Stimulated activated CD8-positive, alpha-beta memory T cell treated with anti-CD3 and anti-CD28 coated beads, Interleukin-12 subunit alpha, Interleukin-12 subunit beta, amount 100 ng/mL, for 24 hours (primary cell): ENCODE measurements around the gene GSX1.
"Not testable (repeated sequence)": the region's sequence is repeated elsewhere in the genome, so short reads cannot be mapped to it uniquely, and the experiment has no call there.

Experiments used
- DNase-seq: peaks from one replicate; pipeline ENCODE4 v3.0.0-alpha.2; 2020; ENCODE audit errors: extremely low read depth

The GSX1 gene

DNA sequence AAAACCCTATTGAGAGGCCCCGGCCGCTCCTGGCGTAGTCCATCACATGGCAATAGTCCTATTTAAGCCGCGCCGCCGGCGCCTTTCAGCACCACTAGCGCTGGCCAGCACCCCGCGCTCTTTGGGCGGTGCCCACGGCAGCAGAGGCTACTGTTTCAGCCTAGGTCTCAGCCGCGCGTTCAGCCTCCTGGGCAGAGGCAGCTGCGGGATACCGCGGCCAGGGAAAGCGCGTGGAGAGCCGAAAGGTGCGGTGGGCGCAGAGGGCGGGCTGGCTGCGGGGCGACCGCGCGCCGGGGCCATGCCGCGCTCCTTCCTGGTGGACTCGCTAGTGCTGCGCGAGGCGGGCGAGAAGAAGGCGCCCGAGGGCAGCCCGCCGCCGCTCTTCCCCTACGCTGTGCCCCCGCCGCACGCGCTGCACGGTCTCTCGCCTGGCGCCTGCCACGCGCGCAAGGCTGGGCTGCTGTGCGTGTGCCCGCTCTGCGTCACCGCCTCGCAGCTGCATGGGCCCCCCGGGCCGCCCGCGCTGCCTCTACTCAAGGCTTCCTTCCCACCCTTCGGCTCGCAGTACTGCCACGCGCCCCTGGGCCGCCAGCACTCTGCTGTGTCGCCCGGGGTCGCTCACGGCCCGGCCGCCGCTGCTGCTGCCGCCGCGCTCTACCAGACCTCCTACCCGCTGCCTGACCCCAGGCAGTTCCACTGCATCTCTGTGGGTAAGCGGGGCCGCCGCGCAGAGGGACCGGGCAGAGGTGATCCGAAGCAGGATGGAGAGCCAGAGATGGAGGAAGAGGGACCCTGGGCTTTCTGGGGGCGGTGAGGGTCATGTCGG, at the start of gene GSX1:
GSX1 (plus strand) TSS at position 91 of the 826 bp plus-strand sequence; CDS start at position 299, 208 bp downstream.
- DNase-seq: peak; percentile 11

DNA sequence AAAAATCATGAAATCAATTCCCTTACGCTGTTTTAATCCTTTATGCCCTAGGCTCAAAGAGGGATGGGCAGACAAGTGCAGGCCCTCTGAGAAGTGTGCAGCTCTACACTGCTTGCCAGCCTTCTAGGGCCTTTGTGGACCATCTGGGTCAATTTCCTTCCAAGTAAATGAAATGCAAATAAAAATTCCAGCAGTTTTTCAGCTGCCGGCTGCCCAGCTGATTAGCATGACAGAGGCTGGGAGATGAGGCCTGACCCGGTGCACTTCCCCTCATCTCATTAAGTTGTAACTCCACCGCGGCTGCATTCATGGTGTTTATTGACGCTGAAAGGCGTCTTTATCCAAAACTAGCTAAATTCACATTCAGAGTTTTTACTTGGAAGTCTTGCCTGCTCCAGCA, 47.5 kb upstream of the GSX1 start:
- DNase-seq: no peak

DNA sequence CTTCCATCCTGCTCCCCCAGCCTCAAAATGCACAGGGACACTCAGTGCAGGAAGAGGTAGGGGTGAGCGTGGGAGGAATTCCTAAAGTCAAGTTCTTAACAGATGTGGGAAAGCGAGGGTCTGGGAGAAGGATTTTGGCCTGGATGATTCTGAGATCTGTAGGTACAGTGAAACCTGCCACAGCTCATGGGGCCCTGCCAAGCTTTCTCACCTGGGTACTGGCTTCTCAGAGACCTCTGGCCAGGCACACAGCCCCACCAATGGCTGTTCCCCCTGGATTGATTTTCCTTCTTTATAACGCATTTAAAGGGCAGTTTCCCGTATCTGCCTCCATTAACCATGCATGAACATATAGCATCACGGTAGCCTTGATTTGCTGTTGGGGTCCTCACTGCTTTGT, 47.0 kb upstream of the GSX1 start:
- no peak for DNase-seq

DNA sequence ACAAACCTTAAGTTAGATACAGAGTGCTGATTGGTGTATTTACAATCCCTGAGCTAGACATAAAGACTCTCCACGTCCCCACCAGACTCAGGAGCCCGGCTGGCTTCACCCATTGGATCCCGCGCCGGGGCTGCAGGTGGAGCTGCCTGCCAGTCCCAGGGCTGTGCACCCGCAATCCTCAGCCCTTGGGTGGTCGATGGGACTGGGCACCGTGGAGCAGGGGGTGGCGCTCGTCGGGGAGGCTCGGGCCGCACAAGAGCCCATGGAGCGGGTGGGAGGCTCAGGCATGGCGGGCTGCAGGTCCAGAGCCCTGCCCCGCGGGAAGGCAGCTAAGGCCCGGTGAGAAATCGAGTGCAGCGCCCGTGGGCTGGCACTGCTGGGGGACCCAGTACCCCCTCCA, 44.1 kb upstream of the GSX1 start:
- not testable (repeated sequence) for DNase-seq

DNA sequence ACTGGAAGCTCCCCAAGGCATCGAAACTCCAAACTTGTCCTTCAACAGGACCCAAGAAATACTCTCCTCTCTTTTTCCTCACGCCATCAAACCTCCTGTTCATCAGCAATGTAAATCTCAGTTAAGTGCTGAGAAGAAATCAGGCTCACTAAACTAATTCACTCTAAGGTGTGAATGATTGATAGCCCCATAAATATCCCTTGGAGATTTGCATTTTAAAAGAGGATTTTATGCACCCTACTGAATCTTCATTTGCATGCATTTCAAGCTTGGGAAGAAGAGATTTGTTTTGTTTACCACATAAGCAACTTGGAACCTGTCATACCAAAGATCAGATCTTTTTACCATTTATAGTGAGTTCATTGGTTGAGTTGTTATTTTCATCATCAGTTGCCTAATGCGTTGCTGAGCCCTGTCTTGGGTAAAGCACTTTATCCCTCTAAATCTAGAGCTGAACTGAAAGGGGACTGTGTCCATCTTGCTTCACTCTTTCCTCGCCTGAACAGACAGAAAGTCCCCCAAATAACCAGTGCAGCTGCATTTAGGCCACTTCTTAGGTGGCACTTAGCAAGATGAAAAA, 40.2 kb upstream of the GSX1 start:
- DNase-seq: no peak

DNA sequence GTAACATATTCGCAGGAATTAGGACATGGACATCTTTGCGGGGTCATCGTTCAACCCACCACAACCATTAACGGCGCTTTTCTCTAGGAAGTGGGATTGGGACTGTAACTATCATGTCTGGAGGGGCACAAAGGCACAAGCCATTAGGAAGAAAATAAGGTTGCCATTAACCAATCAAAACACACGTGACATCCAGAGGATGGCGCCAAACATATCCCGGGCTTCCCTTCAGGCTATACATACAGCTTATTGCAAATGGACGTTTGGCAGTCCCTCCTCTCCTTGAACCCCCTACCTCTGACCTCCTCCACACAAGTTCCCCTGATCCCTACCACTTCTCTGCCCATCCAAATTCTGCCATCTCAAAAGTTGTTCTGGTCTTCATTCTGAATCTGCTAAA, 26.6 kb upstream of the GSX1 start:
- no peak for DNase-seq

DNA sequence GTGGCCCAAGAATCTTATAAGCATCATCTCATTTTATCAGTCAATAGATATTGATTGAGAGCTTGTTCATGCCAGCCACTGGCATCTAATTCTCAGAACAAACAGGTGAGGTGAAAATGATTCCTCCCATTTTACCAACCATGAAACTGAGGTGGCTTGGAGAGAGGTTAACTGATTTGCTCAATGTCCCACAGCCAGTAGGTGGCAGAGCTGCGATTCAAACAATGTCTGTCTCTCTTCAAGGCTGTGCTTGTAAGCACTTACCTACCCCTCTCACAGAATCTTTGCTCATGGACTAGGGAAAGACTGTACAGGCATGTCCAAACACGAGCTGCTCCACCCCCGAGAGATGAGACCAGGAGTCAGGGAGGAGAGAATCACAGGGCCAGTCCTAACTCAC, 21.5 kb upstream of the GSX1 start:
- DNase-seq: no peak

DNA sequence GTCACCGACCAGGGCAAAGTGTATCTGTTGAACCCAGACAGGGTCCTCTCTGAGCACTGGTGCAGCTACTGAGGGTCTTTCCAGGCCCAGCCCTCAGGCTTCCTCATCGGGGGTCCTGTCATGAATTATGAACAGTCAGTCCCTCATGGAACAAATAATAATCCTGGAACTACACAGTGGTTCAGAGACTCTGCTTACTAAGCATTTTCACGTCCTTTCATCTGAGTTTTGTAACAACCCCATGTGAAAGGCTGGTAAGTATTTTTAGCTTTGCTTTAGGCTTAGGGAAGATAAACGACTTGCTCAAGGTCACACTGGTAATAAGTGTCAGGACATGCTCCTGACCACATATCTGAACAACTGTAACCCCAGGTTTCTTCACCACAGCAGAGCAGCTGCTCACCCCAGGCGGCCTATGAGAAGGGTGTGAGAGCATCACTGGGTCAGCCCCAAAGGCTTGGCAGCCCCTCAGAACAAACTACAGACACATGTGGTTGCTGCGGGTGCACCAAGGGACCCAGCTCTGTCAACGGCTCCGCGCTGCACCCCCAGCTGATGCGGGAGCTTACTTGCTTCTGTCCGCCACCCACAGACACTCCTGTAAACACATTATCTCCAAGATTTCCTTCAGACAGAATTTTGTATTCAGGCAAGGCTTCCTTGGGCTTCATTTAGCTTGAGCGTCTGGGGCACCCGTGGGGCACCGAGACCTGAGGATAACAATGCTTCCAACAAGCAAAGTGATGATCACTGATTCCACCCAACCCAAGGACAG, 19.4 kb upstream of the GSX1 start:
- DNase-seq: no peak

DNA sequence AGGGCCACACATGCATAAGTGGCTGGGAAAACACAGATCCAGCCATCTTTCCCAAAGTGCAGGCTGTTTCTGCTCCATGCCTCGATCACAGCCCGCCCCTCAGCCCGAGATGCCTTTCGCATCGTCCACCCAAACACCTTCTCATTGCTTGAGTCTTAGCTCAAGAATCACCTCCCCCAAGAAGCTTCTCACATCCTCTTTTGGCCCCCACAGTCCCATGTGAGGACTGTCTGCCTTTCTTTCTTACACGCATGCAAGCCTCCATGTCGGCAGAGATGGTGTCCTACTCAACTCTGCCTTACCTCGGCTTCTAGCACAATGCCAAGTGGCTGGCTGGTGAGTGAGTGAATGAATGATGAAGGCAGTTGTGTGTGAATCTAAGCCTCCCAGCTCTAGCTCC, 18.1 kb upstream of the GSX1 start:
- no peak for DNase-seq

DNA sequence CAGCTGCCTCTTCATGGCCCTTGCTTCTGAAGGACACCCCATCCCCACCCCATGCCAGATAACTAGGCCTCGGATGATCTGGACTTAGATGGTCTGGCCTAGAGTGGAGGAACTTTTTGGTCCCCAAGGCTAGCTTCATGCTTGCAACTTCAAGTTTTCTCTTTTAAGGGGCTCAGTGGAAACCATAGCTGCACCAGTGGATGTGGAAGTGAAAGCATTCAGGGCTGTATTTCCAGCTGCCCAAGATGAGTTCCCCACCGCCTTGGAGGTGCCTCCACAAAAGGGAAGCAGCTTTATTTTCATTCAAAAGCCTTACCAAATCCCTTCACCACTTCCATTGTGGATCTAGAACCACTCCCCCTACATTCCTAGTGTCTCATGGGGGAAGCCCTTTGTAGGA, 17.6 kb upstream of the GSX1 start:
- DNase-seq: no peak

DNA sequence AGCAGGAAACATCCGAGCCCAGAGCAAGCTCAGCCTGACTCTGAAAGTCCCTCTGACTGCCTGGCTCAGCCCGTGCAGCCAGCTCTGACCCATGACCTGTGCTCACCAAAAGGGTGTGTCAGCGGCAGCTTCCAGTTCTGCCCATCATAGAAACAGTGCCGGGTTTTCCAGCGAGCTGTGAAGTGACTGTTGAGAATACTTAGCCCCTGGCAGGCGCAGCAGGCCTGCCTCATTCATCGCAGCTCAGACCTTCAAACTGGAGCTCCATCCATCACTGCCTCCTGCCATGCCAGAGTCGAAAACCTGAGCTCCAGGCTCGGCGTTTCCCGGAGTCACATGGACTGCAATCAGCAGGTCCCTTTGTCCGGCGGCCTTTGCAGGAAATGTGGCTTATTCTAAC, 16.3 kb upstream of the GSX1 start:
- no peak for DNase-seq

DNA sequence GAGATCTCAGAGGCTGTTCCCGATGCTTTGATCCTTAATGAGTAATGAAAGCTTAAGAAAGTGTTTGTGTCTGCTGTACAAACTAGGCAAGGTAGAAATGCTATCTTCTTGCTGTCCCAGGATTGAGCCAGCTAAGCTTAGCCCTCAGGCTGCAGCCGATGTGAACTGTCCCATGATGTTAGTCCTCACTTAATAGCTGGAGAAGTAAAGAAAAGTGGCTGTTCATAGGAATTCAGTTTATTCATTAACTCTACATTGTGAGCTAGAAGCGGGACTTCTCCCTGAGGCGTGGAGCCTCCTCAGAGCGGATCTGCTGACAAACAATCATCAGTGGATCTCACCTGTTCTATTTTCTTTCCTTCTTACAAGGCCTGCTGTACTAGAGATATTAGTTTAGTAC, 10.1 kb upstream of the GSX1 start:
- no peak for DNase-seq

DNA sequence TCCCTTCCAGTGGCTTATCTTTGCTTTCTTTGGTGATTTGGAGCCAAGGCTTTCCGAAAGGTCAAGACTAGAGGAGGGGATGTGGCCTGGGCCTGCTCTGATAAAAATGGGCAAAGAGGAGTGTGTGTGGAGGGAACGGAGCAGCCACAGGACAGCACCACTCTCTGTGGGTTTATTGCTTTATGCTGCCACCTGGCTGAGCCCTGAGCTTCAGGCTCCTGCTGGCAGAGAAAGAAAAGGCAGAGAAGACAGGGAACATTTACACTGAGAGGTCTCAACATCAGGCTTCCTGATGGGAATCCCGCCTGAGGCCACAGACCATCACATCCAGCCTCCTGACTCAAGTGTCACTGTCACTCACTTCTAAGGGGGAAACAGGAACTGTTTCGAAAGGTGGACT, 9.2 kb upstream of the GSX1 start:
- no peak for DNase-seq

DNA sequence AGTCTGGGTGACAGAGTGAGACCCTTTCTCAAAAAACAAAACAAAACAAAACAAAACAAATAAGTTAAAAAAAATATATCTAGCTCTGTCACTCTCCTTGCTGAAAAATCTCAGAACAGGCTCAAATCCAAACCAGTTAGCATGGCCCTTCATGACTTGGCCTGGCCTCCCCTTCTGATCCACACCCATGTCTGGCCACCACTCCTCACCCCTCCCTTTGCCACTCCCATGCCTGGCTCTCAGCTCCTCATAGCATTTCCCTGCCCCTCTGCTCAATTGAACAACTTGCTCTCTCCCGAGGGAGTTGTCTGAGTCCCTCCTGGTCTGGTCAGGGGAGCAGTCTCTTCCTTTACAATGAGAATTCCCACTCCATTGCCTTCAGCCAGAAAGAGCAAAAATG, 4.0 kb upstream of the GSX1 start:
- no peak for DNase-seq

DNA sequence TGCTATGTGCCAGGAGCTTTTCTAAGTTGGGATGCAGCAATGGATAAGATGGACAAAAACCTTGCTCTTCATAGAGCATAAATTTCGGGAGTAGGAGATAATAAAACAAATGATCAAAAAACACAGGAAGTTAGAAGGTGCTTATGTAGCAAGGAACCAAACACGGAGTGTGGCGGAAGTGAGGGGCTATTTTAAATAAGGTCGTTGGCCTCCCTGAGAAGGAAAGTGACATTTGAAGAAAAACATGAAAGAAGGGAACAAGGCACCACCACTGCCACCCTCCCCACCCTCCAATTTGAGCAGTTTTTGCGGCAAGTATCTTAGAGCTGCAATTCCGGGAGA, 3.2 kb upstream of the GSX1 start:
- no peak for DNase-seq

DNA sequence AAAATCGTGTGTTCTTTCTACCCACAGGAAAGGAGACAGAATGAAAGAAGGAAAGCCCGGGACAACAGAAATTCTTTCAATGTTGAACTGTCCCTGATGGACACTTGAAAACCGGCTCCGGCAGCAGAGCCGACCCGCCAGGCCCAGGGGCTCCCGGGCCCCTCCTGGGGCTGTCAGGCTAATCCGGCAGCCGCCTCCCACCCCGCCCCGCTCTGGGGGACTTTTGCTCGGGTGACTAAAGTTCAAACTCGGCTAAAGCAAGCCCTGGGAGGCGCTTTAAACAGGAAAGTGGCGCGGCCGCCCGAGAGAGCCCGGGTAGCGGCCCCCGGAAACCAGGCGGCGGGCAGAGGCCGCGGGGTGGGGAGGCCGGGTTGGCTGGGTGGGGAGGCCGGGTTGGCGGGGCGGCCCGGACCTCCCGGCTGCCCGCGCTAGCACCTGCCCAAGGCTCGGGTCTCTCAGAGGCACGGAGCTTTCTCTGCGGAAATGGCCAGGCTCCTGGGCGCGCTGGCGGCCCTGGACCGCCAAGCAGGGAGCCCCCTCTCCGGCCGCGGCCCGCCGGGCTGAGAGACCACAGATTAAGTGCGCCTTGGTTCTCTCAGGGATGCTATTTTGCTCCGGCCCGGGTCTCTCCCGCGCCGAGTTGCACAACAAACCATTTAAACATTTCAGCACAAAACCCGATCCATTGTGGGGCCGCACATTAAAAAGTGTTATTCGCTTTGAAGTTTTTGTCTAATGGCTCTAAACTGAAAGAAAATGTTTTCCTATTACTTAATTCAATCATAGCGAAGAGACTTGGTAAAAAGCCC, 2.6 kb upstream of the GSX1 start:
- no peak for DNase-seq

DNA sequence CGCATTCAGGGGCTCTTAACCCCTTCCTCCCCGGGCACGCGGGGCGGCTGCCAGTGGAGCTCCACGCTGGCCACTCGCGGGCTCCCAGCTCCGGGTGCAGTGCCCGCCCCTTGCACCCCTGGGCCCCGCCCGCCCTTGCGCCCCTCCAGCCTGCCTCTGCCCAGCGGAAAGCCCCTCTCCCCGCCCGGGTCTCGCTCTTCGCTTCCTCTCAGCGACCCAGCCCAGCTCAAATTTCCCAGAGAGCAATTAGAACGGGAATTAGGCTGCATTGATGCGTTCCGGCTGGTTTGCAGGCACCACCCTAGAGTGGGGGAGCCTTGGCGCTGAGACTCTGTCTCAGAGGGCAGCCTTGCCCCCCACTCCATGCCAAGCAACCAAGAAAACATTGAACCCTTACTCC, 1.8 kb upstream of the GSX1 start:
- no peak for DNase-seq

DNA sequence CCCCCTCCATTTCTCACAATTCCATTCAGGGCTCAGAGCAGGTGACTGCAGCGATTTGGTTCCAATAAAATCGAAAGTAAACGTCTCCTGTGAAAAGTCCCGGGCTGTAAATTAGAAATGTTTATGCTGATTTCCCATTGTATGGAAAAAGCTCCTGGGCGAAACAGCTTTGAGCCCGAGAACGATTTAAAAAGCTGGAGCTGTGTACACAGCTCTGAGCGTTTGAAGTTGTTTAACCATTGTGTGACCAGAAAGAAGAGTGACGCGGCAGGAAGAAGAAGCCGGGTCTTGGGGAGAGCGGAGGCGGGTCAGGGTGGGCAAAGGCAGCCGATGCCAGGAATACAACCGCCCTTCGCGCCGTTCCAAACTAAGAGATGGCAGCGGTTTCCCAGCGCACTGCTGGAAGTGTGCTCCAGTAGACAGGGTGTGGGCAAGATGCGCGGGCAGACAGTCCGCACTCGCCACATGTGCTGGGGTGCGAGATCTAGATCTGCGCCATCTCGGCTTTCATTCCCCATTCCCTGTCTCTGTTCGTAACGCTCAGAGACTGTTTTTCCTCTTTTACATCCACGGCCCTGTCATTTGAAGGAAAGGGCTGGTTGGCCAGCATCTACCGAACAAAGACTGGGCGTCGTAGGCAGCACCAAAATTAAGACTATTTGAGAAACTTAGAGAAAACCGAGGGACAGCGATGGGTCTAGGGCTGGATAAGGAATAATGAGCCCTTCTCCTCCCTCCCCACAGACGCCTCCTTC, 960 bp upstream of the GSX1 start:
- no peak for DNase-seq

DNA sequence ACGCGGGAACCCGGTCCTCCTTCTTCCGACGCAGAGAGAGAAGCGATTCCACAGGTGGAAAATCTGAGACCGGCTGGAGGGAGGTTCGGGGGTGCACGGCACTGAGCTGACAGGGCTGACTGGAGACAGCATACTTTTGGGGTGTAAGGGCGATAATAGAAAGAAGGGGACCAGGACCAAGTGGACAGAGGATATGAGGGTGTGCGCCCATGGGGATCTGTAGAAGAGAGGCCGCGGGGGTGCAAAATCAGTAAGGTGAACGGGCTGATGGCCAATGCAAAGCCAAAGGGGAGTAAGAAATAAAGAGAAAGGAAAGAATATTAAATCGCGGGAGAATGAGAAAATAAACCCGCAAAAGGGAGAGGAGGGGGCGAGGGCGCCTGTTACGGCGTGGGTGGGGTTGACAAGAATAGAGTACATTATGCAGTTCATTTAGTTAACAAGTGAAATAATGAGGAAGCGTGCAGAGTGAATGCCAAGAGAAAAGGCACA, 336 bp upstream of the GSX1 start:
- DNase-seq: no peak

DNA sequence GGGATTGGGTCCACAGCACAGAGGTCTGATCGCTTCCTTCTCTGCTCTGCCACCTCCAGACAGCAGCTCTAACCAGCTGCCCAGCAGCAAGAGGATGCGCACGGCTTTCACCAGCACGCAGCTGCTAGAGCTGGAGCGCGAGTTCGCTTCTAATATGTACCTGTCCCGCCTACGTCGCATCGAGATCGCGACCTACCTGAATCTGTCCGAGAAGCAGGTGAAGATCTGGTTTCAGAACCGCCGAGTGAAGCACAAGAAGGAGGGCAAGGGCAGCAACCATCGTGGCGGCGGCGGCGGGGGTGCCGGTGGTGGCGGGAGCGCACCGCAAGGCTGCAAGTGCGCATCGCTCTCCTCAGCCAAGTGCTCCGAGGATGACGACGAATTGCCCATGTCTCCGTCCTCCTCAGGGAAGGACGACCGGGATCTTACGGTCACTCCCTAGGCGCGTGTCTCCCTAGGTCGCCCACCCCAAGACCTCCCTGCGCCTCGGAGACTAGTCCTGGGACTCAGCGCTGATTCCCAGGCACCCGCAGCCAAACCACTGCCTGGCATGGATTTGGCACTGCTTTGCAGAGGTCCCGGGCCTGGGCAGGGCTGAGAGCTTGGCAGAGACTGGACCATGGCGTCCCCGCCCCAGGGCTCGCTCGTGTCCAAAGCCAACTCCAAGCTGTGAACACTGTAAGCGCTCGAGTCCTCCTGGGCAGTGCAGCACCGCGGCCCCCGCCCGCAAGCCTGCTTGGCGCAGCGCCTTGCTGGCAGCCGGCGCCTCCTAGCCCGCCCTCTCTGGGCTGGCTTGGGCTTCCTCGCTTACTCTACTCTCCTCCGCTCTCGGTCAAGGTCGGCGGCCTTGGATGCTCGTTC, 1.5 kb downstream of the GSX1 start:
- no peak for DNase-seq

DNA sequence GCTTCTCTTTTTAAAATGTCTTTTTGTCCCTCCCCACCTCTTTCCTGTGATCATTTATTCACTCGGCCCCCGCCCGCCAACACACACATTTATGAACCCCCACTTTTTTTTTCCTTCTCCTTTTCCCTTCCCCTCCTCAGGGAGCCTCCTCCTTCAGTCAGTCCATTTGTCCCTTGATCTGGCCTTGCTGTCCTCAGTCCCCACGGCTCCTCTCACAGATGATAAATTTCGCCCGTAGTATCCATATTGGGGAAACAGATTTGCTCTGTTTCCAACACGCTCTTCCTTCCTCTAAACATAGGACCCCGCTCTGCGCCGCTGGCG, 2.0 kb downstream of the GSX1 start:
- DNase-seq: no peak
